Fibroblast of villous mesenchyme (primary cell): ENCODE data around the gene ANKS1A. TPM values are rescaled to one million over a fixed set of nuclear protein-coding genes. Genes with fewer than 3 reads are reported as not detected.
"Not testable (repeated sequence)": the region's sequence is repeated elsewhere in the genome, so short reads cannot be mapped to it uniquely, and the experiment has no call there.

Experiments
- DNase-seq: peaks from one replicate; pipeline ENCODE4 v3.0.0-alpha.2; 2010; ENCODE audit warnings: low read depth
- H3K4me3 ChIP-seq: 2 replicates; pipeline ENCODE4 v1.5.1; 2011; ENCODE audit warnings: low read depth, mild to moderate bottlenecking, low read length
- CTCF ChIP-seq: IDR thresholded peaks from 2 replicates; pipeline ENCODE4 v1.5.1; 2012; ENCODE audit warnings: low read depth, mild to moderate bottlenecking, low read length; ENCODE audit not compliant: insufficient read depth
- total RNA-seq: library from RNA; depleted of rRNA; stranded (reverse); fragments of >200 nt; gene quantifications from 2 replicates; pipeline ENCODE4 v1.2.3, GENCODE V29; 2012

ANKS1A gene
- total RNA-seq, 1 donor = 12.5 TPM

GRCh38 chr6:35003886-35004530 is 115.0 kb downstream of the ANKS1A start:
- DNase-seq, H3K4me3 ChIP-seq: not testable (repeated sequence)

DNA sequence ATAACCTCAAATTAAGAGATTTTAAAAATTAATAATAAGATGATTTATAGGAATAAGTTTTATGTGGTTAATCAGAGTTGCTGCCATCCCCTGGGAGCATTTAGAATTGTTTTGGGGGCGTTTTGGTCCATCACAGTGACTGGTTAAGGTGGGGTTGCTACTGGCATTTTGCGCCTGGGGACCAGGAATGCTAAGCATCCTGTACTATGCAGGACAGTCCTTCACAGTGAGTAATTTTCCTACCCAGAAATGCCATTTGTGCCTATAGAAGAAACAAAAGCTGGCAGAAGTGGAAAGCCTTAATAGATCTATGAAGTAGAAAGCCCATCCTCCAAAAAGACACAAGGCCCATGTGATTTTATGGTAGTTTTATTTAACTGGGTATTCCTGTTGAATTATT is 118.0 kb downstream of the ANKS1A start:
- no peak overlapping the region for H3K4me3 ChIP-seq
- no peak for TF ChIP-seq CTCF
- no peak for DNase-seq

- no peak for TF ChIP-seq CTCF
- no peak overlapping the region for H3K4me3 ChIP-seq
- no peak for DNase-seq
Observed at GRCh38 chr6:35008858-35009257, 119.8 kb downstream of the ANKS1A start.

GRCh38 chr6:35011096-35012041 is 122.3 kb downstream of the ANKS1A start:
- DNase-seq = no peak
- no peak overlapping the region for H3K4me3 ChIP-seq
- no peak for TF ChIP-seq CTCF

DNA sequence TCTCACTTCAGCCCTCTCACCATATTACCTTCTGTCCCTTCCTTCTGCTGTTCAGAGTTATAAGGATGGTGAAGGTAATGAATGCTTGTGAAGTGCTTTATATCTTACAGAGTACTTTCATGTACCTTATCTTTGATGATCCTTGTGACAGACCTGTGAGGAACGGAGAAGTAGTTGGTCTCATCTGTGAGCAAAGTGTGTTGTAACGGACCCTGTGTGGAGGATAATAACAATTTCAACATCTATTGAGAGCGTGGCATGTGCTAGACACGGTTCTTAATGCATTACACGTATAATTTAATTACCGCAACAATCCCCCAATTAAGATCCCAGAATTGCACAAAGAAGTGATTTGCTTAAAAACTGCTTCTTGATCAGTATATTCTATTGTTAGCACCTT is 124.6 kb downstream of the ANKS1A start:
- no peak for TF ChIP-seq CTCF

GRCh38 chr6:35014341-35014740 is 125.3 kb downstream of the ANKS1A start:
- TF ChIP-seq CTCF = no peak
- DNase-seq = no peak
- H3K4me3 ChIP-seq = no peak overlapping the region

More for the DNA sequence above, 124.6 kb downstream of the ANKS1A start:
- no peak for DNase-seq
- no peak overlapping the region for H3K4me3 ChIP-seq

- no peak for DNase-seq
- TF ChIP-seq CTCF = no peak
- H3K4me3 ChIP-seq = no peak overlapping the region
Observed at GRCh38 chr6:35014786-35015185, 125.7 kb downstream of the ANKS1A start.
